ENCODE results near the gene KCNK15. TPM values are rescaled to one million over a fixed set of nuclear protein-coding genes. Genes with fewer than 3 reads are reported as not detected.

Gene KCNK15
- total and polyA plus RNA-seq, 9 of the 15 experiments (the other 6 are each of a cell fraction or from before 2014, with no cell fraction given) = 0.03 to 0.30 (median 0.17) TPM; not detected in 5

DNA sequence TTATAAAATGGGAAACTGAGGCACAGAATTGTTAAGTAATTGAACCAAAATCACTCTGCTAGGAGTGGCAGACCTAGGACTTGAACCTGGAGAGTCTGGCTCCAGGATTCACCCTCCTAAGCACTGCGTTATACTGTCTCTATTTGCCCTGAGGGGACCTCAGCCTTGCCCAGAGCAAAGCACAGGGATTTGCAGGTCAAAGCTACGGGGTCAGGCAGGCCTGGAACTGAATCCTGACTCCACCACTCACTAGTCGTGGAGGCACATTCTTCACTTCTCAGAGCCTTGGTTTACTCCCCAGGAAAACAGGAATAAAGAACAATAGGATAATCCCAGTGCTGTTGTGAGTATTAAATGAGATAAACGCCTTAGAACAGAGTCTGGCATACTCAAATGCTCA, 19.4 kb downstream of the KCNK15 start:
- CTCF ChIA-PET (ENCODE audit: low intra/inter-chr PET ratio) = no interaction called here
- Histone ChIP-seq H3K4me3 (no peak overlapping the region), H3K9me1 (ENCODE audit: control insufficient read depth, insufficient read depth, low read length) (no peaks in the 10 kb centered on the region), H2AFZ (ENCODE audit: low read depth, low read length) (no peak overlapping the region), H3K27me3 (ENCODE audit: control insufficient read depth in 2 of 2, insufficient read depth in 2 of 2, low read length in 2 of 2) (peaks cover under 1 to 46% of the 10 kb centered on the region in 2 experiments; a peak in 4 of 5 replicates), H3K4me1 (replicated peaks in 1 of 2; ENCODE audit: control insufficient read depth in 2 of 2, insufficient read depth in 2 of 2, low read length in 2 of 2) (no peaks in the 10 kb centered on the region), H4K20me1 (replicated peaks; ENCODE audit: control insufficient read depth, insufficient read depth, low read length) (peaks cover 4% of the 10 kb centered on the region; the same call in 1 of the 2 replicates), H3K36me3 (ENCODE audit: control insufficient read depth, insufficient read depth, low read length) (no peaks in the 10 kb centered on the region), H3K4me2 (ENCODE audit: insufficient read depth, low read length) (no peak overlapping the region), H3K9ac (ENCODE audit: insufficient read depth in 1 of 2, low read depth in 2 of 2, low read length in 2 of 2) (no peak overlapping the region), H3K27ac (ENCODE audit: extremely low read depth, low read depth, low read length) (no peak overlapping the region), H3K79me2 (ENCODE audit: control insufficient read depth, insufficient read depth, low read length) (no peaks in the 10 kb centered on the region), H3K9me3 (replicated peaks; ENCODE audit: control insufficient read depth, insufficient read depth, low read depth, low read length) (no peaks in the 10 kb centered on the region)
- TF ChIP-seq NFRKB (IDR thresholded peaks at IDR 0.05; ENCODE audit: low read depth) = no peak
- no peak for TF ChIP-seq ZNF12 (CRISPR knock-in tag; IDR thresholded peaks at IDR 0.05)
- TF ChIP-seq, protein P1, sequence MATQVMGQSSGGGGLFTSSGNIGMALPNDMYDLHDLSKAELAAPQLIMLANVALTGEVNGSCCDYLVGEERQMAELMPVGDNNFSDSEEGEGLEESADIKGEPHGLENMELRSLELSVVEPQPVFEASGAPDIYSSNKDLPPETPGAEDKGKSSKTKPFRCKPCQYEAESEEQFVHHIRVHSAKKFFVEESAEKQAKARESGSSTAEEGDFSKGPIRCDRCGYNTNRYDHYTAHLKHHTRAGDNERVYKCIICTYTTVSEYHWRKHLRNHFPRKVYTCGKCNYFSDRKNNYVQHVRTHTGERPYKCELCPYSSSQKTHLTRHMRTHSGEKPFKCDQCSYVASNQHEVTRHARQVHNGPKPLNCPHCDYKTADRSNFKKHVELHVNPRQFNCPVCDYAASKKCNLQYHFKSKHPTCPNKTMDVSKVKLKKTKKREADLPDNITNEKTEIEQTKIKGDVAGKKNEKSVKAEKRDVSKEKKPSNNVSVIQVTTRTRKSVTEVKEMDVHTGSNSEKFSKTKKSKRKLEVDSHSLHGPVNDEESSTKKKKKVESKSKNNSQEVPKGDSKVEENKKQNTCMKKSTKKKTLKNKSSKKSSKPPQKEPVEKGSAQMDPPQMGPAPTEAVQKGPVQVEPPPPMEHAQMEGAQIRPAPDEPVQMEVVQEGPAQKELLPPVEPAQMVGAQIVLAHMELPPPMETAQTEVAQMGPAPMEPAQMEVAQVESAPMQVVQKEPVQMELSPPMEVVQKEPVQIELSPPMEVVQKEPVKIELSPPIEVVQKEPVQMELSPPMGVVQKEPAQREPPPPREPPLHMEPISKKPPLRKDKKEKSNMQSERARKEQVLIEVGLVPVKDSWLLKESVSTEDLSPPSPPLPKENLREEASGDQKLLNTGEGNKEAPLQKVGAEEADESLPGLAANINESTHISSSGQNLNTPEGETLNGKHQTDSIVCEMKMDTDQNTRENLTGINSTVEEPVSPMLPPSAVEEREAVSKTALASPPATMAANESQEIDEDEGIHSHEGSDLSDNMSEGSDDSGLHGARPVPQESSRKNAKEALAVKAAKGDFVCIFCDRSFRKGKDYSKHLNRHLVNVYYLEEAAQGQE (IDR thresholded peaks at IDR 0.05; ENCODE audit: borderline replicate concordance) = no peak
- TF ChIP-seq, protein P1 (CRISPR knock-in tag; IDR thresholded peaks at IDR 0.05; ENCODE audit: low read depth) = no peak
- TF ChIP-seq SP2 (IDR thresholded peaks at IDR 0.05; ENCODE audit: extremely low read depth, low read depth, low read length, poor library complexity, severe bottlenecking) = no peak
- no peak for TF ChIP-seq ZC3H8 (IDR thresholded peaks at IDR 0.05)
- TF ChIP-seq SMAD2 (IDR thresholded peaks at IDR 0.05; ENCODE audit: low read depth, low read length) = no peak
- POLR2A ChIA-PET = no interaction called here
- no peak for FAIRE-seq
- in situ Hi-C loops (cut with MboI) = no loop called here
- no peak for DNase-seq (ENCODE audit: extremely low read depth in 1 of 4, low spot score in 3 of 4)
- intact Hi-C loops (cut with micrococcal nuclease) = no loop called here
- BruUV-seq (replicated peaks) = no TSS peak
- 2% methylated on average over 4 of the region's 4 CpGs for WGBS (ENCODE audit: insufficient coverage, low coverage, missing lambda C conversion rate)
- ATAC-seq = no peak
